Left ventricle myocardium inferior (tissue), 1 donor: ENCODE measurements around the gene ABCA4. TPM values are rescaled to one million over a fixed set of nuclear protein-coding genes. Genes with fewer than 3 reads are reported as not detected.

ENCODE experiments used
- DNase-seq: peaks from one replicate; pipeline ENCODE4 v3.0.0-alpha.2; 2020
- H3K27ac ChIP-seq: fragments of 200-600 bp; replicated peaks from 2 replicates; pipeline ENCODE4 v1.8.0; 2021
- H3K27me3 ChIP-seq: fragments of 200-600 bp; 2 replicates; pipeline ENCODE4 v1.8.0; 2021; ENCODE audit warnings: low read depth
- H3K36me3 ChIP-seq: fragments of 200-600 bp; 2 replicates; pipeline ENCODE4 v1.8.0; 2021
- H3K4me1 ChIP-seq: fragments of 200-600 bp; 2 replicates; pipeline ENCODE4 v1.8.0; 2021
- H3K4me3 ChIP-seq: fragments of 200-600 bp; 2 replicates; pipeline ENCODE4 v1.8.0; 2021; ENCODE audit warnings: mild to moderate bottlenecking, moderate library complexity
- H3K9me3 ChIP-seq: fragments of 200-600 bp; replicated peaks from 2 replicates; pipeline ENCODE4 v1.8.0; 2021
- intact Hi-C: fragments of 100-400 bp; cut with micrococcal nuclease; formaldehyde crosslinking; loops from one replicate; pipeline ENCODE4 v1.11.0; 2022
- total RNA-seq: library from RNA; stranded (reverse); fragmentation: NEBNext Ultra II Directional; extraction: Animal tissue kit (Norgen Biotek cat#: 25700); gene quantifications from one replicate; pipeline ENCODE4 v1.2.1, GENCODE V29; 2021
- TF ChIP-seq, protein P1 (sequence below): fragments of 200-600 bp; IDR thresholded peaks from 2 replicates; pipeline ENCODE4 v1.8.0; 2021; ENCODE audit warnings: antibody characterized with exemption, mild to moderate bottlenecking, borderline replicate concordance
- donor health status: DM: no; HTN: yes; CAD: no; lungs with severe emphysema.

The ABCA4 gene
- total RNA-seq, 1 donor from 2014 or later, result 0.11 TPM

DNA sequence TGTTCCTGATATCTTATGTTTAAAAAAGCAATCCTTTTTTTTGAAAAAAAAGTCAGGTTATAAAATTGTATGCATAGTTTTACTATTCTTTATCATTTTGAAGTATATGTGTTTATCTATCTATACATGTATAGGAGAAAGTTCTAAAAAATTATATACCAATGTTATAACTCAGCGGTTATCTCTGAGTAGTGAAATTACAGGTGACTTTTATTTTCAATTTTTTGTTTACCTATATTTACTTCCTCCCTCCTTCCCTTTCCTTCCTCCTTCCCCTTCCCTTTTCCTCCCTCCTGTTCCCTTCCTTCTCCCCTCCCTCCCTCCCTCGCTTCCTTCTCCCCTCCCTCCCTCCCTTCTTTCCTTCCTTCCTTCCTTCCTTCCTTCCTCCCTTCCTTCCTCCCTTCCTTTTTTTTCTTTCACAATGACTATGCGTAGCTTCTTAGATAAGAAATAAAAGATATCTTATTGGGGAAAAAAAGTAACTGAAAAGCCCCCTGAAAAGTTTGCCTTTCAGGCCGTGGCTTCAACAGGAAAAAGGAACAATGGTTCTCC, 77.1 kb downstream of the ABCA4 start:
- Histone ChIP-seq H3K4me3 (no peak overlapping the region), H3K36me3 (no peaks in the 10 kb centered on the region), H3K27me3 (no peaks in the 10 kb centered on the region), H3K9me3 (no peaks in the 10 kb centered on the region), H3K4me1 (peaks cover 86% of the 10 kb centered on the region), H3K27ac (peak overlapping the region; percentile 94)
- intact Hi-C loops, result loop anchor here (5.0 kb wide), 1 partner anchor 293 kb away; no protein-coding TSS in a partner anchor
- TF ChIP-seq, protein P1, sequence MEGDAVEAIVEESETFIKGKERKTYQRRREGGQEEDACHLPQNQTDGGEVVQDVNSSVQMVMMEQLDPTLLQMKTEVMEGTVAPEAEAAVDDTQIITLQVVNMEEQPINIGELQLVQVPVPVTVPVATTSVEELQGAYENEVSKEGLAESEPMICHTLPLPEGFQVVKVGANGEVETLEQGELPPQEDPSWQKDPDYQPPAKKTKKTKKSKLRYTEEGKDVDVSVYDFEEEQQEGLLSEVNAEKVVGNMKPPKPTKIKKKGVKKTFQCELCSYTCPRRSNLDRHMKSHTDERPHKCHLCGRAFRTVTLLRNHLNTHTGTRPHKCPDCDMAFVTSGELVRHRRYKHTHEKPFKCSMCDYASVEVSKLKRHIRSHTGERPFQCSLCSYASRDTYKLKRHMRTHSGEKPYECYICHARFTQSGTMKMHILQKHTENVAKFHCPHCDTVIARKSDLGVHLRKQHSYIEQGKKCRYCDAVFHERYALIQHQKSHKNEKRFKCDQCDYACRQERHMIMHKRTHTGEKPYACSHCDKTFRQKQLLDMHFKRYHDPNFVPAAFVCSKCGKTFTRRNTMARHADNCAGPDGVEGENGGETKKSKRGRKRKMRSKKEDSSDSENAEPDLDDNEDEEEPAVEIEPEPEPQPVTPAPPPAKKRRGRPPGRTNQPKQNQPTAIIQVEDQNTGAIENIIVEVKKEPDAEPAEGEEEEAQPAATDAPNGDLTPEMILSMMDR, result no peak
- no peak for DNase-seq

DNA sequence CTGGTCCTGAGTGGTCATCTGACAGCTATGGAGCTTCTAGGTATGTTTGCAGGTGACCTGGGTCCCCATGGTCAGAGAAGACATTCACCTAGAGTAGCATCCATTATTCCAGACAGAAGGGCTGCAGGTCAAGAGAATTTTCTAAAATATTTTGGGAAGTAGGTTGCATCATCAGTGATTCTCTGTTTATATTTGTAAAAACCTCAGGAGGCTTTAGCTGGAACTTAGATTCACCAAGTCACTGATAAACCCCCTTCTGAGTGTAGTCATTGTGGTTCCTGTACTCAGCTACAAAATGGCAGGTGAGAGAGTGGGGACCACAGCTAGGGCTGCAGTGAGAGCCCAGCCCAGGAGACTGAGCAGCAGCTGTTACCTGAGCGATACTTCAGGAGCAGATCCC, 78.6 kb downstream of the ABCA4 start:
- H3K4me1 ChIP-seq, result peaks cover 88% of the 10 kb centered on the region
- DNase-seq, result no peak
- TF ChIP-seq, protein P1, result no peak
- peaks cover 8% of the 10 kb centered on the region for H3K27me3 ChIP-seq
- no peaks in the 10 kb centered on the region for H3K36me3 ChIP-seq
- no peak overlapping the region for H3K4me3 ChIP-seq
- peak overlapping the region; percentile 94 for H3K27ac ChIP-seq
- intact Hi-C loops, result loop anchor here (5.0 kb wide), 1 partner anchor 295 kb away; no protein-coding TSS in a partner anchor
- no peaks in the 10 kb centered on the region for H3K9me3 ChIP-seq

DNA sequence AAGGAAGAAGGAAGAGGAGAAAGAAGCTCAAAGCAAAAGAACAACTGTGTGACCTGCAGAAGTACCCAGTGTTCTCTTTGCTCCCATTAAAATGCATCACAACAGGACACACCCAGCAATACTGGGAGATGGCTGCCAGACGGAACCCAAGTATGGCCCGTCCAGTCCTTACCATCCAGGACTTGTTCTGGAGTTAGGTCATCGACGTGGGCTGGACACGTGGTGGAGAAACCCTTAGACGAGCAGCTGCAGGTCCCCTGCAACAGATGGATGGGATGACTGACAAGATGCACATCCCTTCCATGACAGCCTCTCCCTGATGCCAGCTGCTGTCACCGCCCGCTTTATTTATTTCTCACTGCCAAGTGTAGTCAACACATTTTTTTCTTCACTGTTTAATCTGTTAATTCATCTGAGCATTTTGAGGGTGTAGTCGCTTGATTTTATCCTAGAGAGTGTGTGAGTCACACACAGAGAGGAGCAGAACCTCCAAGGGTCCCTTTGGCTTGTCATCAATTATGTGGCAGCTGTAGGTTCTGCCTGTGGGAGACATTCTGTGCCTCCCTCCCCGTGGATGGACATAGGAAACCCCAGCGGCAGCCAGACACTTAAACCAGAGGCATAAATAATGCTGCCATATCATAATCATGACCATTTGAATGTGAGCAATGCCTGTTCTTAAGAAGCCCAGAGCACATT, 80.9 kb downstream of the ABCA4 start:
- H3K4me1 ChIP-seq, result peaks cover 70% of the 10 kb centered on the region
- H3K36me3 ChIP-seq, result no peaks in the 10 kb centered on the region
- TF ChIP-seq, protein P1, result peak; percentile 35
- peak overlapping the region; percentile 76 for H3K27ac ChIP-seq
- intact Hi-C loops, result loop anchor here (5.0 kb wide), 1 partner anchor 297 kb away; no protein-coding TSS in a partner anchor
- H3K9me3 ChIP-seq, result no peaks in the 10 kb centered on the region
- H3K4me3 ChIP-seq, result no peak overlapping the region
- DNase-seq, result peak; percentile 50
- peaks cover 8% of the 10 kb centered on the region for H3K27me3 ChIP-seq

DNA sequence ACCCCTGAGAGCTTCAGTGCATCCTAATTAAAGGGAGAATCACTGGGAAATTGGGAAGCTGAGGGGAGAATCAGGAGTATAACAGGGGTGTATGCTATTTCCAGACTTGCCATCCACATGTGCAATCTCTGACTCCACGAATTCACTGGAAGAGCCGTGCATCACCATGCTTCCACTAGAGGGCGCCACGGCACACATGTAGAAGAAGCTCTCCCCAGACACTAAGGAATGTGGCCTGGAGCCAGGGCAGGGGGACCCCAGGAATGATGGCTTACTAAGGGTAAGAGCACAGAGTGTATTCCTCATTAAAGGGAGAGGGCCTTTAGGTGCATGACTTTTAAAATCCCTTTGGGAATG, 81.5 kb downstream of the ABCA4 start:
- no peaks in the 10 kb centered on the region for H3K36me3 ChIP-seq
- intact Hi-C loops, result no loop called here
- peaks cover 64% of the 10 kb centered on the region for H3K4me1 ChIP-seq
- TF ChIP-seq, protein P1, result peak; percentile 90
- peak overlapping the region; percentile 76 for H3K27ac ChIP-seq
- peaks cover 8% of the 10 kb centered on the region for H3K27me3 ChIP-seq
- no peak overlapping the region for H3K4me3 ChIP-seq
- DNase-seq, result peak; percentile 68
- H3K9me3 ChIP-seq, result no peaks in the 10 kb centered on the region

DNA sequence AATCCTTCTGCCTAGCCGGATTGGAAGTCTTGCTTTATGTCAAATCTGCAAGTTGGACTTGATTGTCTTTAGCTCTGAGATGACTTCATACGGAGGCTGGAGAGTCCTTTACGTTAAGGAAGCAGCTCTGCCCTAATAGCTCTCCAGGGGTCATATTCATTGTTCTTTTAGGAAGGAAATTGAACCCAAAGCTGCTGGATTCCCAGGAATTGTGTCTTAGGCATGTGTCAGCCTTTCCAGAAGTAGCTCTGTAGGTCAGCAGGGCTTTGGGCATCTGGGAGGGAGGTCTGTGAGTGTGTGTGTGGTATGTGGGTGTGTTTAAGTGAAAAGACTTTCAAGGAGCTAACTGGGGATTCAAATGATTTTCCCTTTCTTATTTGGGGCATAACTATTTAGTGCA, 82.4 kb downstream of the ABCA4 start:
- TF ChIP-seq, protein P1, result no peak
- intact Hi-C loops, result no loop called here
- Histone ChIP-seq H3K36me3 (no peaks in the 10 kb centered on the region), H3K4me3 (no peak overlapping the region), H3K9me3 (no peaks in the 10 kb centered on the region), H3K27me3 (peaks cover 8% of the 10 kb centered on the region), H3K27ac (peak overlapping the region; percentile 76), H3K4me1 (peaks cover 56% of the 10 kb centered on the region)
- no peak for DNase-seq
